ENCODE data around the gene PTRHD1.
"Not testable (repeated sequence)": the region's sequence is repeated elsewhere in the genome, so short reads cannot be mapped to it uniquely, and the experiment has no call there.

The PTRHD1 gene

DNA sequence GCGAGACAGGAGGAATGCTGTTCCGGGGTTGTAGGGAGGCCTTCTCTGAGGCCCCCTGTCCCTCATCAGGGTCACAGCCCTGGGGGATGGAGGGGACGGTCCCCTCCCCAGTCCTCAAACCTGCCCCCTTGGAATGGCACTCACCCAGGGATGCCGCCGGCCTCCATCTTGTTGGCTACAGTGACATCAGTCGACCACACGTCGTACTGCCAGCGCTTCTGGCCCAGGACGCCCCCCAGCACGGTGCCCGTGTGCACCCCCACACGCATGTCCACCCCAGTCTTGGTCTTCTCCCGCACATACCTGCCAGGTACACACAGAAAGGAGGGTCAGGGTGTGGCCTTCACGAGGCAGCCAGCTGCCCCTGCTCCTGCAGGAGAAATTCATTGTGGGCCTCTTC is 46.5 kb upstream of the PTRHD1 start:
- no peaks in the 10 kb centered on the region for H3K27me3 ChIP-seq
- DNase-seq = no peak
- H3K4me3 ChIP-seq (ENCODE audit: low read depth, low read length) = no peak overlapping the region
- peaks cover 20% of the 10 kb centered on the region for H3K36me3 ChIP-seq
- no peak for TF ChIP-seq CTCF (IDR thresholded peaks at IDR 0.05; ENCODE audit: low read depth, low read length)
- H3K9me3 ChIP-seq = no peaks in the 10 kb centered on the region
- no peaks in the 10 kb centered on the region for H3K4me1 ChIP-seq

- H3K36me3 ChIP-seq = peaks cover 23% of the 10 kb centered on the region
- no peak for TF ChIP-seq CTCF (IDR thresholded peaks at IDR 0.05; ENCODE audit: low read depth, low read length)
- H3K4me3 ChIP-seq (ENCODE audit: low read depth, low read length) = no peak overlapping the region
- no peak for DNase-seq
- H3K9me3 ChIP-seq = no peaks in the 10 kb centered on the region
- no peaks in the 10 kb centered on the region for H3K27me3 ChIP-seq
- H3K4me1 ChIP-seq = no peaks in the 10 kb centered on the region
Observed at GRCh38 chr2:24838541-24838940, 45.4 kb upstream of the PTRHD1 start.

- no peaks in the 10 kb centered on the region for H3K9me3 ChIP-seq
- H3K4me1 ChIP-seq = no peaks in the 10 kb centered on the region
- no peak overlapping the region for H3K4me3 ChIP-seq (ENCODE audit: low read depth, low read length)
- TF ChIP-seq CTCF (IDR thresholded peaks at IDR 0.05; ENCODE audit: low read depth, low read length) = no peak
- no peaks in the 10 kb centered on the region for H3K27me3 ChIP-seq
- DNase-seq = no peak
- H3K36me3 ChIP-seq = peaks cover 23% of the 10 kb centered on the region
Observed at GRCh38 chr2:24837996-24838513, 44.9 kb upstream of the PTRHD1 start.

GRCh38 chr2:24836706-24837105 is 43.5 kb upstream of the PTRHD1 start:
- peaks cover 23% of the 10 kb centered on the region for H3K36me3 ChIP-seq
- no peaks in the 10 kb centered on the region for H3K9me3 ChIP-seq
- H3K4me3 ChIP-seq (ENCODE audit: low read depth, low read length) = no peak overlapping the region
- no peak for TF ChIP-seq CTCF (IDR thresholded peaks at IDR 0.05; ENCODE audit: low read depth, low read length)
- no peak for DNase-seq
- no peaks in the 10 kb centered on the region for H3K27me3 ChIP-seq
- no peaks in the 10 kb centered on the region for H3K4me1 ChIP-seq

- Histone ChIP-seq H3K4me3 (ENCODE audit: low read depth, low read length) (no peak overlapping the region), H3K9me3 (no peaks in the 10 kb centered on the region), H3K36me3 (peaks cover 23% of the 10 kb centered on the region), H3K4me1 (no peaks in the 10 kb centered on the region), H3K27me3 (no peaks in the 10 kb centered on the region)
- TF ChIP-seq CTCF (IDR thresholded peaks at IDR 0.05; ENCODE audit: low read depth, low read length) = no peak
- no peak for DNase-seq
Observed at GRCh38 chr2:24836206-24836605, 43.0 kb upstream of the PTRHD1 start.

DNA sequence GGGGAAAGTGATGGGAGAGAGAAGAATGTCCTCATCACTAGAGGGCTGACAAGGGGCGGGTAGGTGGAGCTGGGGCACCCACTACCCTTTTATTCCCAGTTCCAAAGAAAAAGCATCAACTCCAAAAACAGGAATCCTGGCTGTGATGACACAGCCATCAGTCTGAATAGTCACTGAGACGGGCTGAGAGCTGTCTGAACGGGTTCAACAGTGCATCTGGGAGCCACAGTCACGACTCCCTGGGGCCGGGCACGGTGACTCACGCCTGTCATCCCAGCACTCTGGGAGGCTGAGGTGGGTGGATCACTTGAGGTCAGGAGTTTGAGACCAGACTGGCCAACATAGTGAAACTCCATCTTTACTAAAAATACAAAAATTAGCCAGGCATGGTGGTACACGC is 42.2 kb upstream of the PTRHD1 start:
- H3K4me1 ChIP-seq; H3K9me3 ChIP-seq; H3K27me3 ChIP-seq; DNase-seq; H3K4me3 ChIP-seq (ENCODE audit: low read depth, low read length): not testable (repeated sequence)
- peaks cover 23% of the 10 kb centered on the region for H3K36me3 ChIP-seq
